HepG2 (cell line): ENCODE measurements around the gene LMNA. TPM values are rescaled to one million over a fixed set of nuclear protein-coding genes. Genes with fewer than 3 reads are reported as not detected.

Experiments used
- ATAC-seq: fragments of 200-7000 bp; cut with Tn5 transposase; 3 replicates; pipeline ENCODE4 v1.9.1; 2020; ENCODE audit warnings: mild to moderate bottlenecking, moderate library complexity
- BruUV-seq: library from RNA; stranded (reverse); fragments of 400-500 nt; replicated peaks from 2 replicates; lab custom pipeline; 2021; lab: Mats Ljungman, UMichigan
- CTCF ChIA-PET: fragments of 300-600 bp; formaldehyde crosslinking; extraction: SDS; loops from one replicate; lab custom pipeline; 2021; ENCODE audit warnings: low total read pairs, inconsistent platforms, low intra/inter-chr PET ratio; lab: Yijun Ruan, JAX
- POLR2A ChIA-PET: fragments of 350-600 bp; sonication (Branson Sonifier 250); formaldehyde crosslinking; loops from one replicate; lab custom pipeline; 2020; ENCODE audit warnings: antibody characterized with exemption, inconsistent platforms; lab: Yijun Ruan, JAX
- DNase-seq: peaks from one replicate; pipeline ENCODE4 v3.0.0-alpha.2; 2015; ENCODE audit warnings: low spot score
- FAIRE-seq: peaks from 3 replicates; lab custom pipeline; 2011; peaks lifted over from hg19 to GRCh38; lab: Jason Lieb, UNC
- H2AFZ ChIP-seq: one replicate; pipeline ENCODE4 v1.6.1; 2011; ENCODE audit warnings: low read length, inconsistent platforms
- H3K27ac ChIP-seq: fragments of 300-600 bp; 3 replicates; pipeline ENCODE4 v1.8.0; 2011; ENCODE audit warnings: mixed run types, mild to moderate bottlenecking, mixed read lengths, low read length, inconsistent platforms; ENCODE audit not compliant: insufficient read depth; ENCODE audit errors: extremely low read length
- H3K27me3 ChIP-seq, 2 experiments: fragments of 200-600 bp in 1 of 2; 2 replicates in 1 of 2; 3 replicates in 1 of 2; pipeline versions ENCODE4 v1.6.0 to v1.8.0; 2011; ENCODE audit warnings: low read length in 2 of 2, mild to moderate bottlenecking in 2 of 2, moderate library complexity in 2 of 2, inconsistent platforms in 1 of 2; ENCODE audit not compliant: insufficient read depth in 2 of 2, control insufficient read depth in 1 of 2
- H3K36me3 ChIP-seq, 2 experiments: fragments of 200-600 bp in 1 of 2; replicated peaks in 1 of 2; 2 replicates in 1 of 2; 3 replicates in 1 of 2; pipeline versions ENCODE4 v1.5.1 to v1.8.0; 2011; ENCODE audit warnings: low read length in 2 of 2, inconsistent platforms in 1 of 2; ENCODE audit not compliant: insufficient read depth in 2 of 2, control insufficient read depth in 1 of 2
- H3K4me1 ChIP-seq: 2 replicates; pipeline ENCODE4 v1.5.1; 2012; ENCODE audit warnings: low read length, inconsistent platforms; ENCODE audit not compliant: insufficient read depth
- H3K4me2 ChIP-seq: 2 replicates; pipeline ENCODE4 v1.6.0; 2011; ENCODE audit warnings: low read depth, low read length, inconsistent platforms
- H3K4me3 ChIP-seq, 3 experiments: fragments of 200-600 bp in 1 of 3; sonication (generic), shearing (Covaris generic) in 1 of 3; replicated peaks in 1 of 3; 2 replicates each; pipeline ENCODE4 v1.5.1; 2011 to 2016; ENCODE audit warnings: low read length in 3 of 3, inconsistent platforms in 2 of 3, low read depth in 2 of 3, mild to moderate bottlenecking in 2 of 3, control low read depth in 1 of 3, mixed read lengths in 1 of 3; ENCODE audit not compliant: insufficient read depth in 1 of 3
- H3K79me2 ChIP-seq: one replicate; pipeline ENCODE4 v1.6.1; 2011; ENCODE audit warnings: low read length, inconsistent platforms; ENCODE audit not compliant: insufficient read depth
- H3K9ac ChIP-seq: 2 replicates; pipeline ENCODE4 v1.6.0; 2011; ENCODE audit warnings: mild to moderate bottlenecking, low read depth, low read length, inconsistent platforms; ENCODE audit not compliant: insufficient read depth
- H3K9me3 ChIP-seq: 2 replicates; pipeline ENCODE4 v1.5.1; 2012; ENCODE audit warnings: mild to moderate bottlenecking, low read length
- H4K20me1 ChIP-seq: 2 replicates; pipeline ENCODE4 v1.6.0; 2011; ENCODE audit warnings: inconsistent platforms, mild to moderate bottlenecking, low read length, moderate library complexity; ENCODE audit not compliant: insufficient read depth
- BRF2 ChIP-seq: sonication (generic); formaldehyde crosslinking; IDR thresholded peaks from 2 replicates; pipeline ENCODE4 v1.8.1; 2022; ENCODE audit warnings: mild to moderate bottlenecking, missing genetic modification reagents
- ELF3 ChIP-seq: IDR thresholded peaks from 2 replicates; pipeline ENCODE4 v1.6.1; 2016; ENCODE audit warnings: missing genetic modification reagents, missing compliant biosample characterization
- GATAD2A ChIP-seq: IDR thresholded peaks from 2 replicates; pipeline ENCODE4 v1.6.1; 2016
- KDM2A ChIP-seq: sonication (generic); formaldehyde crosslinking; IDR thresholded peaks from 2 replicates; pipeline ENCODE4 v1.4.0; 2020; ENCODE audit warnings: low read depth, missing genetic modification reagents, borderline replicate concordance
- KDM5B ChIP-seq: sonication (generic); formaldehyde crosslinking; IDR thresholded peaks from 2 replicates; pipeline ENCODE4 v1.4.0; 2020; ENCODE audit warnings: missing genetic modification reagents, mild to moderate bottlenecking, borderline replicate concordance
- KLF6 ChIP-seq: IDR thresholded peaks from 2 replicates; pipeline ENCODE4 v1.8.0; 2016; ENCODE audit warnings: missing biosample characterization, missing genetic modification reagents
- MIXL1 ChIP-seq: IDR thresholded peaks from 2 replicates; pipeline ENCODE4 v1.6.1; 2016
- MXD3 ChIP-seq: IDR thresholded peaks from 2 replicates; pipeline ENCODE4 v1.6.1; 2016; ENCODE audit warnings: mild to moderate bottlenecking, missing biosample characterization, missing genetic modification reagents
- NFIC ChIP-seq: IDR thresholded peaks from 2 replicates; pipeline ENCODE4 v1.6.1; 2012; ENCODE audit warnings: mild to moderate bottlenecking, low read length, inconsistent platforms
- NR2F6 ChIP-seq, 2 experiments: IDR thresholded peaks; 2 replicates each; pipeline ENCODE4 v1.6.1; 2016; ENCODE audit warnings: antibody characterized with exemption in 1 of 2, mild to moderate bottlenecking in 1 of 2
- POGZ ChIP-seq: sonication (generic); formaldehyde crosslinking; IDR thresholded peaks from 2 replicates; pipeline ENCODE4 v1.4.0; 2020; ENCODE audit warnings: mild to moderate bottlenecking, missing genetic modification reagents
- RXRA ChIP-seq: sonication (generic); formaldehyde crosslinking; IDR thresholded peaks from 2 replicates; pipeline ENCODE4 v1.5.1; 2020; ENCODE audit warnings: missing genetic modification reagents
- SKIL ChIP-seq: sonication (generic); formaldehyde crosslinking; IDR thresholded peaks from 2 replicates; pipeline ENCODE4 v1.8.0; 2022; ENCODE audit warnings: missing genetic modification reagents, mild to moderate bottlenecking, moderate library complexity, borderline replicate concordance
- SPEN ChIP-seq: sonication (generic); formaldehyde crosslinking; IDR thresholded peaks from 2 replicates; pipeline ENCODE4 v1.5.1; 2020; ENCODE audit warnings: low read depth, mild to moderate bottlenecking, missing genetic modification reagents
- TBX3 ChIP-seq: fragments of 450-650 bp; IDR thresholded peaks from 2 replicates; pipeline ENCODE4 v1.6.1; 2017; ENCODE audit warnings: antibody characterized with exemption, mild to moderate bottlenecking, inconsistent platforms, borderline replicate concordance
- TCF7 ChIP-seq: sonication (generic); IDR thresholded peaks from 2 replicates; pipeline ENCODE4 v1.6.1; 2016; ENCODE audit warnings: antibody characterized with exemption, low read depth
- TGIF2 ChIP-seq: IDR thresholded peaks from 2 replicates; pipeline ENCODE4 v1.6.1; 2016; ENCODE audit warnings: control low read depth, missing compliant biosample characterization
- ZNF10 ChIP-seq: sonication (generic); formaldehyde crosslinking; IDR thresholded peaks from 2 replicates; pipeline ENCODE4 v1.4.0; 2020; ENCODE audit warnings: mild to moderate bottlenecking, low read depth, missing genetic modification reagents, borderline replicate concordance
- ZNF446 ChIP-seq: sonication (generic); formaldehyde crosslinking; IDR thresholded peaks from 2 replicates; pipeline ENCODE4 v1.5.0; 2020; ENCODE audit warnings: mild to moderate bottlenecking, missing genetic modification reagents
- ZNF468 ChIP-seq: sonication (generic); formaldehyde crosslinking; IDR thresholded peaks from 2 replicates; pipeline ENCODE4 v1.8.0; 2022; ENCODE audit warnings: mild to moderate bottlenecking, moderate library complexity, missing genetic modification reagents
- ZNF564 ChIP-seq: sonication (generic); formaldehyde crosslinking; IDR thresholded peaks from 2 replicates; pipeline ENCODE4 v1.8.1; 2023; ENCODE audit warnings: mild to moderate bottlenecking, missing genetic modification reagents
- ZNF577 ChIP-seq: sonication (generic); formaldehyde crosslinking; IDR thresholded peaks from 2 replicates; pipeline ENCODE4 v1.4.0; 2020; ENCODE audit warnings: mild to moderate bottlenecking, low read depth, missing genetic modification reagents, borderline replicate concordance
- ZNF749 ChIP-seq: sonication (generic); formaldehyde crosslinking; IDR thresholded peaks from 2 replicates; pipeline ENCODE4 v1.8.0; 2022; ENCODE audit warnings: mild to moderate bottlenecking, missing genetic modification reagents, moderate library complexity, borderline replicate concordance
- ZNF780A ChIP-seq: sonication (generic); formaldehyde crosslinking; IDR thresholded peaks from 2 replicates; pipeline ENCODE4 v1.8.0; 2022; ENCODE audit warnings: mild to moderate bottlenecking, missing genetic modification reagents, moderate library complexity
- WGBS: methylation state at CpG from one replicate; pipeline ENCODE4 v1.1.6; 2017; ENCODE audit warnings: low lambda C conversion rate; 5-methylcytosine and 5-hydroxymethylcytosine counted together
- in situ Hi-C: cut with HindIII; loops from 2 replicates; pipeline ENCODE4 v1.10.0; 2017; ENCODE audit warnings: low pct_unique_long_range_greater_than_20kb; ENCODE audit not compliant: extremely low pct_ligation_motif_present
- intact Hi-C: fragments of 100-400 bp; cut with micrococcal nuclease; formaldehyde crosslinking; loops from one replicate; pipeline ENCODE4 v1.10.0; 2022; ENCODE audit not compliant: unreplicated experiment
- polyA plus RNA-seq, 8 experiments: library from polyadenylated mRNA; depleted of rRNA in 3 of 8; stranded (reverse) in 7 of 8; unstranded in 1 of 8; fragments of >200 nt; fragmentation: Illumina TruSeq in 4 of 8; extraction: Trizol in 4 of 8; gene quantifications; 2 replicates each; pipeline versions ENCODE4 v1.2.1 to v1.2.3, GENCODE V29; 2011 to 2016; ENCODE audit warnings: low read depth in 4 of 8, missing spikeins in 1 of 8, mixed read lengths in 1 of 8; ENCODE audit not compliant: insufficient read depth in 1 of 8
- total RNA-seq, 5 experiments: library from RNA; depleted of rRNA; stranded (reverse); fragments of >200 nt; fragmentation: Illumina TruSeq; extraction: Trizol; gene quantifications; 2 replicates each; pipeline ENCODE4 v1.2.3, GENCODE V29; 2016; ENCODE audit warnings: low read depth in 1 of 5

LMNA gene
- total and polyA plus RNA-seq, 2 of the 13 experiments (the other 11 are each of a cell fraction or from before 2014, with no cell fraction given) = 107 to 225 TPM

- in situ Hi-C loops = no loop called here
- Histone ChIP-seq H3K4me3 (0 out of 6 replicates have a peak overlapping the region, but pooled peaks of 1 of the 3 experiments have one; percentile 8), H3K9ac (peak overlapping the region; percentile 52), H4K20me1 (no peaks in the 10 kb centered on the region; the same call in 1 of the 2 replicates), H3K4me1 (peaks cover 58% of the 10 kb centered on the region), H3K27ac (peak overlapping the region; percentile 72), H3K79me2 (peaks cover 6% of the 10 kb centered on the region), H3K36me3 (no peaks in the 10 kb centered on the region), H3K4me2 (peak overlapping the region; percentile 53), H2AFZ (no peak overlapping the region), H3K9me3 (no peaks in the 10 kb centered on the region), H3K27me3 (no peaks in the 10 kb centered on the region; a peak in 1 of 5 replicates)
- ChIA-PET POLR2A (interaction anchor here (0.7 to 1.3 kb wide), 2 partner anchors 20 to 44 kb away, joined by 3 read pairs; no protein-coding TSS in a partner anchor), CTCF (no interaction called here)
- ATAC-seq (peak; percentile 77), DNase-seq (peak; percentile 99), FAIRE-seq (peak; percentile 98)
- no TSS peak for BruUV-seq
- intact Hi-C loops = loop anchor here (1.0 kb wide), 1 partner anchor 20 kb away; no protein-coding TSS in a partner anchor
- 0% methylated on average over 1 of the region's 1 CpG for WGBS
- TF ChIP-seq NFIC = peak; percentile 92
- TF ChIP-seq SPEN (CRISPR knock-in tag) = 0 out of 2 replicates have a peak, but pooled peaks have one; percentile 44
- TF ChIP-seq ZNF564 = peak; percentile 57; the same call in 1 of the 2 replicates
- no peak for TF ChIP-seq ZNF780A (CRISPR knock-in tag)
- TF ChIP-seq KDM2A (CRISPR knock-in tag) = no peak
- no peak for TF ChIP-seq KDM5B (CRISPR knock-in tag)
- peak; percentile 96 for TF ChIP-seq RXRA
- peak; percentile 61; the same call in 1 of the 2 replicates for TF ChIP-seq MIXL1
- peak; percentile 44; the same call in 1 of the 2 replicates for TF ChIP-seq POGZ (CRISPR knock-in tag)
- peak; percentile 83; the same call in 1 of the 2 replicates for TF ChIP-seq TBX3
- TF ChIP-seq BRF2 (CRISPR knock-in tag) = 0 out of 2 replicates have a peak, but pooled peaks have one; percentile 60
- peak; percentile 75; the same call in 1 of the 2 replicates for TF ChIP-seq TGIF2 (CRISPR knock-in tag)
- TF ChIP-seq ZNF468 (CRISPR knock-in tag) = 0 out of 2 replicates have a peak, but pooled peaks have one; percentile 33
- 0 out of 2 replicates have a peak, but pooled peaks have one; percentile 45 for TF ChIP-seq KLF6
- no peak for TF ChIP-seq ZNF10 (CRISPR knock-in tag)
- TF ChIP-seq NR2F6 (IDR thresholded peaks at IDR 0.05) = peak; percentile 100
- peak; percentile 100 for TF ChIP-seq NR2F6 (CRISPR knock-in tag; IDR thresholded peaks at IDR 0.05)
- no peak for TF ChIP-seq MXD3
- peak; percentile 98 for TF ChIP-seq GATAD2A (CRISPR knock-in tag)
- peak; percentile 90; the same call in 1 of the 2 replicates for TF ChIP-seq ZNF749 (CRISPR knock-in tag)
- TF ChIP-seq ELF3 (CRISPR knock-in tag) = peak; percentile 68
- peak; percentile 75 for TF ChIP-seq TCF7
- peak; percentile 99 for TF ChIP-seq SKIL (CRISPR knock-in tag)
- no peak for TF ChIP-seq ZNF577
- TF ChIP-seq ZNF446 (CRISPR knock-in tag) = no peak
These were observed 28.3 kb upstream of the LMNA start for GRCh38 chr1:156086256-156086662.
